ENCODE data around the gene ACSS1. TPM values are rescaled to one million over a fixed set of nuclear protein-coding genes. Genes with fewer than 3 reads are reported as not detected.

The ACSS1 gene
- total RNA-seq, 1 donor from 2014 or later, result 32.0 TPM

- intact Hi-C loops (cut with micrococcal nuclease), result no loop called here
Observed at GRCh38 chr20:24996449-24997377, 61.2 kb downstream of the ACSS1 start.

GRCh38 chr20:24995741-24996448, 62.0 kb downstream of the ACSS1 start:
- intact Hi-C loops (cut with micrococcal nuclease), result loop anchor here (1.0 to 2.0 kb wide), 3 partner anchors 69 to 403 kb away; no protein-coding TSS in a partner anchor

- intact Hi-C loops (cut with micrococcal nuclease), result loop anchor here (1.0 to 5.0 kb wide), 5 partner anchors 71 to 1632 kb away; partner anchors contain the start of gene GZF1
Observed at GRCh38 chr20:24994470-24995368, 63.2 kb downstream of the ACSS1 start.

GRCh38 chr20:24994186-24994465, 63.8 kb downstream of the ACSS1 start:
- intact Hi-C loops (cut with micrococcal nuclease), result loop anchor here (2.0 to 5.0 kb wide), 3 partner anchors 318 to 1632 kb away; partner anchors contain the start of gene GZF1

- intact Hi-C loops (cut with micrococcal nuclease), result loop anchor here (2.0 to 5.0 kb wide), 4 partner anchors 319 to 1631 kb away; partner anchors contain the start of genes ABHD12 and GZF1
Observed at GRCh38 chr20:24993337-24994185, 64.4 kb downstream of the ACSS1 start.

GRCh38 chr20:24992487-24993205, 65.3 kb downstream of the ACSS1 start, which contains the start of gene APMAP:
Gene APMAP (minus strand): TSS chr20:24992751. CDS start chr20:24992688, 63 bp downstream.
- intact Hi-C loops (cut with micrococcal nuclease), result loop anchor here (1.0 to 5.0 kb wide), 7 partner anchors 43 to 1630 kb away; partner anchors contain the start of genes ABHD12, ACSS1, CST7 and ENTPD6

GRCh38 chr20:24991897-24992486, 65.9 kb downstream of the ACSS1 start:
- intact Hi-C loops (cut with micrococcal nuclease), result loop anchor here (1.0 to 5.0 kb wide), 7 partner anchors 43 to 1630 kb away; partner anchors contain the start of genes ABHD12, ACSS1, CST7 and ENTPD6

- intact Hi-C loops (cut with micrococcal nuclease), result loop anchor here (5.0 kb wide), 2 partner anchors 321 to 1629 kb away; partner anchors contain the start of gene GZF1
Observed at GRCh38 chr20:24990810-24991252, 67.1 kb downstream of the ACSS1 start.

- intact Hi-C loops (cut with micrococcal nuclease), result no loop called here
Observed at GRCh38 chr20:24989162-24989561, 68.8 kb downstream of the ACSS1 start.

- intact Hi-C loops (cut with micrococcal nuclease), result no loop called here
Observed at GRCh38 chr20:24987873-24988835, 69.8 kb downstream of the ACSS1 start.

GRCh38 chr20:24987244-24987643, 70.7 kb downstream of the ACSS1 start:
- intact Hi-C loops (cut with micrococcal nuclease), result no loop called here

- intact Hi-C loops (cut with micrococcal nuclease), result no loop called here
Observed at GRCh38 chr20:24986436-24987015, 71.4 kb downstream of the ACSS1 start.

- intact Hi-C loops (cut with micrococcal nuclease), result no loop called here
Observed at GRCh38 chr20:24985802-24986201, 72.1 kb downstream of the ACSS1 start.

- intact Hi-C loops (cut with micrococcal nuclease), result no loop called here
Observed at GRCh38 chr20:24984961-24985640, 72.8 kb downstream of the ACSS1 start.

- intact Hi-C loops (cut with micrococcal nuclease), result no loop called here
Observed at GRCh38 chr20:24983896-24984295, 74.0 kb downstream of the ACSS1 start.

- intact Hi-C loops (cut with micrococcal nuclease), result no loop called here
Observed at GRCh38 chr20:24981790-24982189, 76.1 kb downstream of the ACSS1 start.

Measured in T-helper 2 cell treated with Interferon-gamma antibody and Interleukin-4, amounts not matched to agents 100 ng/mL and 5 ng/mL, for 36 hours (primary cell).